Suppressor macrophage treated with lipopolysaccharide for 4 hours (primary cell): ENCODE results near the gene IL18R1.
"Not testable (repeated sequence)": the region's sequence is repeated elsewhere in the genome, so short reads cannot be mapped to it uniquely, and the experiment has no call there.

ENCODE experiments used
- DNase-seq: peaks from one replicate; pipeline ENCODE4 v3.0.0-alpha.2; 2020

The IL18R1 gene, protein sequence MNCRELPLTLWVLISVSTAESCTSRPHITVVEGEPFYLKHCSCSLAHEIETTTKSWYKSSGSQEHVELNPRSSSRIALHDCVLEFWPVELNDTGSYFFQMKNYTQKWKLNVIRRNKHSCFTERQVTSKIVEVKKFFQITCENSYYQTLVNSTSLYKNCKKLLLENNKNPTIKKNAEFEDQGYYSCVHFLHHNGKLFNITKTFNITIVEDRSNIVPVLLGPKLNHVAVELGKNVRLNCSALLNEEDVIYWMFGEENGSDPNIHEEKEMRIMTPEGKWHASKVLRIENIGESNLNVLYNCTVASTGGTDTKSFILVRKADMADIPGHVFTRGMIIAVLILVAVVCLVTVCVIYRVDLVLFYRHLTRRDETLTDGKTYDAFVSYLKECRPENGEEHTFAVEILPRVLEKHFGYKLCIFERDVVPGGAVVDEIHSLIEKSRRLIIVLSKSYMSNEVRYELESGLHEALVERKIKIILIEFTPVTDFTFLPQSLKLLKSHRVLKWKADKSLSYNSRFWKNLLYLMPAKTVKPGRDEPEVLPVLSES

DNA sequence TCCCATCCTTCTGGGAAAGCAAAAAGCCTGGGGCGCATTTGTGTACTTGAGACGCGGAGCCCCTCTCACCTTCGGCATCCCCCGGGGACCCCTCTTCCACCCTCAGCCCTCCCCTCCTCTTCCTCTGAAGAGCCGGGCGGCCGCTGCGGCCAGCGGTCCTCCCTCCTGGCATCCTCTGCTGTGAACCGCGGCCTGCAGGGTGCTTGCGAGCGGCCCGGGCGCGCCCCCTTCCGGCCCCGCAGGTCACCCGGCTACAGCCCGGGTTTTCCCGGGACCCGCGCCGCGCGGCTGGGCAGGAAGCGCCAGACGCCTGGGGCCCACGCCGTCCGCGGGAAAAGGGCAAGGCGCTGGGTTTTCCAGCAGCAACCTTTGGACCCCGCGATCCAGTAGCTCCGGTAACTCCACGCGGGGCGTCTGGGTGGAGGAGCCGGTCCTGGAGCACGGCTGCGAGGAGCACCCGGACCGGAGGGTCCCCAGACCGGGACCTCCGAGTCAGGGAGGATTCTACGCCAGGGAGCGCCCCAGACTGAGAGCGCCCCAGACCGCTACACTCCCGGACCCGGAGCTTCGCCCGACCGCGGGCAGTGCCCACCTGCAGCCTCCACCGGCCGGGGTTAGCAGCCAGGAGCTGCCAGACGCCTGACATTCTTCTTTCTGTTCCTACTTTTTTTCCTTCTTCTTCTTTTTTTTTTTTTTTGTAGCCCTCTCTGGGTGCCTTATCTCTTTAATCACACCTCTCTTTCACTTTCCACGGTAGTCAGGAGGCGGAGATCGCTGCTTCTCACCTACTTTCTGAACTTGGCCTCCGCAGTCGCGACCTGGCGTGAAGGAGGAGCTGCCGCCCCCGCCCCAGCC, at the start of gene IL18R1:
TSS of gene IL18R1 (plus strand) at position 271 of the 855 bp plus-strand sequence. CDS start 6,865 bp downstream, outside the sequence.
- peak; percentile 83 for DNase-seq

- no peak for DNase-seq
Measured at GRCh38 chr2:102306125-102306524, 49.5 kb upstream of the IL18R1 start.

DNA sequence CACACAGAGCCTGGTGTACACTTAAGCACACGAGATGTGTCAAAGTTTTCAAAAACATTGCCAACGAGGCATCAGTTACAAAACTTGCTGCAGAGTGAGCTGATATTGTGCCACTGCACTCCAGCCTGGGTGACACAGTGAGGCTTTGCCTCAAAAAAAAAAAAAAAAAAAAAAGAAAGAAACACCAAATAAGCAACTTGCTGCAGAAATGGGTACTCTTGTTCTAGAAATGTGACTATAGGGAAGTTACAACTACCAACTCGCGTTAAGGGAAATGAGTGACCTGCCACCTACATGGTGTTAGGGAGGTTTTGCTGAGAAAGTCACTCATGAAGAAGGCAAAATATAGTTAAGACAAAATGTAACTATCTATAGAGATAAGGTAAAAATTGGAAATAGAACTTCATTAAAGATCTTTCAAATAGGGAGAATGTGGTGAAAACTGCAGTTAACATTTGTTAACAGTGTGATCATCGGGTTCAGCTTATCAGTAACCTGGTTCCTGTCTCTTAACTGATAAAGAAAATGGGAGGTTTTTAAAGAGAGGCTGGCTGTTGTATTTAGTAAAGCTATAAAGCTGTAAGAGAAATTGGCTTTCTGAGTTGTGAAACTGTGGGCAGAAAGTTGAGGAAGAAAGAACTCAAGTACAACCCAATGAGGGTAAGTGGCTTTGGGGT, 44.5 kb upstream of the IL18R1 start, which contains the start of gene IL1RL1:
TSS of gene IL1RL1 (plus strand) at position 600 of the 677 bp plus-strand sequence. CDS start 26,702 bp downstream, outside the sequence.
- peak; percentile 51 for DNase-seq

DNA sequence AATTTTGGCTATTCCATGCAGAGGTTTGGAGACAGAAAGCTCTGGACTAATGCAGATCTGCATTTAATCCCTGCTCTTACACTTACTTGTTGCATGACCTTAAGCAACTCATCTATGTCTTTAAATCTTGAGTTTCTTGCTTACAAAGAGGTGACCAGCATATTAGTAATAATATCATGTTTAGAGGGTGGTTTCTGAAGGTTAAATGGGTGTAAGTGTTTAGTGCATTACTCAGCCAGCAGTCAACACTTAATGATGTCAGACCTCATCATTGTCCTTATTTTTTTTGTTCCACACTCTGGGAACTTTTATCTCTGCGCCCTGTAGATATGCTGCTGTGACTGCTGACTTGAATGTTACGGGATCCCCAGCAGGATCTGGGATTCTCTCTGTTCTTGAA, 42.6 kb upstream of the IL18R1 start:
- DNase-seq = peak; percentile 68

DNA sequence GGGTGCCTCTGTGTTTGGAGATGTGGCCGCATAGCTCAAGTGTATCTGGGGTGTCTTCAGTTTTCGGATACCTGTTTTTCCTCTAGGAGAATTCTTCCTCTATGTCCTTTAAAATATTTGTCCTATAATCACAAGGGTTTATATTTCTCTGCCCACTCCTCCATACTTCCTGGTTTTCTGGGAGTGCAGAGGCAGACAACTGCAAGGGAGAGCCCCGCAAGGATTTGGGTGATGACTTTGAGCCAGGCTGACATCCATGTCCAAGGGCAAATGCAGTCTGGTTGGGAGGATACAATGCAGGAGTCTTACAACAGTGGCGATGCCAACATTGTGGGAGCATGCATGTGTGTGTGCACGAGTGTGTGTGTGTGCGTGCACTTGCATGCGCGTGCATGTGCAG, 42.1 kb upstream of the IL18R1 start:
- peak; percentile 39 for DNase-seq

DNA sequence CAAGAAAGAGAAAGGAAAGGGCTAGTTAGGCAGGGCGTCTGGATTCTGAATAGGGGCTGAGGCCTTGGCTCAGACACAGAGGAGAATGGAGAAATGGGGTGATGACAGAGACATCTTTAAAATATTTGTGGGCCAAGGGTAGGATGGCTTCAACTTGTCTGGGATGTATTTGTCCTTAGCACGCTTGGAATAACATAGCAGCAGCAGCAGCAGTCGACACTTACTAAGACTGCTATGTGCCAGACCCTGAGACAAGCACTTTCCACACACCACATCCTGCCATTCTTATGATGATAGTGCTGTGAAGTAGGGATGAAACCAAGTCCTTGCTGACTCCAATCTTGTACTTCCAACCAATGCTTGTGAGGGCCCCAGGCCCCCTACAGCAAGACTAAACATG, 41.6 kb upstream of the IL18R1 start:
- DNase-seq = no peak

GRCh38 chr2:102315921-102316320, 39.7 kb upstream of the IL18R1 start:
- DNase-seq = no peak

DNA sequence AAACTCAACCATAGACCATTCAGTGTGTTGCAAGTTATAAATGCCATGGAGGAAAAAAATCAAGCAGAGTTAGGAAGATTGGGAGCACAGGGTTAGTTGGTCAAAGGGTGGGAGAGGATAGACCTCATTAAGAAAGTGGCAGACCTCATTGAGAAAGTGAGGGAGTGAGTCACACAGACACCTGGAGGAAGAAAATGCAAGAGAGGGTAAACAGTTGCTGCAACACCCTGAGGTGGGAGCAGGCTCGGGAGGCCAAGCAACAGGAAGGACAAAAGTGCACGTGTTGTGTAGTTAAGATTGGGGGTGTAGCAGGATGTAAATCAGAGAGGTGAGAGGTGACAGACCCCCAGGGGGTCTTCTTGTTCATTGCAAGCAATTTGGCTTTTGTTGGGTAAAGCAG, 37.9 kb upstream of the IL18R1 start:
- DNase-seq = no peak

GRCh38 chr2:102318437-102318836, 37.2 kb upstream of the IL18R1 start:
- no peak for DNase-seq

GRCh38 chr2:102321941-102322719, 33.5 kb upstream of the IL18R1 start:
- no peak for DNase-seq

DNA sequence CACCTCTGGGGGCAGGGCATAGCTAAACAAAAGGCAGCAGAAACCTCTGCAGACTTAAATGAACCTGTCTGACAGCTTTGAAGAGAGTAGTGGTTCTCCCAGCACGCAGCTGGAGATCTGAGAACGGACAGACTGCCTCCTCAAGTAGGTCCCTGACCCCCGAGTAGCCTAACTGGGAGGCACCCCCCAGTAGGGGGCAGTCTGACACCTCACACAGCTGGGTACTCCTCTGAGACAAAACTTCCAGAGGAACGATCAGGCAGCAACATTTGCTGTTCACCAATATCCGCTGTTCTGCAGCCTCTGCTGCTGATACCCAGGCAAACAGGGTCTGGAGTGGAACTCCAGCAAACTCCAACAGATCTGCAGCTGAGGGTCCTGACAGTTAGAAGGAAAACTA, 30.7 kb upstream of the IL18R1 start:
- DNase-seq = not testable (repeated sequence)

- DNase-seq = no peak
Measured at GRCh38 chr2:102331311-102331980, 24.1 kb upstream of the IL18R1 start.

- no peak for DNase-seq
Measured at GRCh38 chr2:102334486-102334885, 21.1 kb upstream of the IL18R1 start.

GRCh38 chr2:102335871-102336366, 19.7 kb upstream of the IL18R1 start:
- no peak for DNase-seq

- no peak for DNase-seq
Measured at GRCh38 chr2:102336502-102336945, 19.1 kb upstream of the IL18R1 start.

- DNase-seq = no peak
Measured at GRCh38 chr2:102337012-102337411, 18.6 kb upstream of the IL18R1 start.

- DNase-seq = no peak
Measured at GRCh38 chr2:102337481-102338386, 17.9 kb upstream of the IL18R1 start.

DNA sequence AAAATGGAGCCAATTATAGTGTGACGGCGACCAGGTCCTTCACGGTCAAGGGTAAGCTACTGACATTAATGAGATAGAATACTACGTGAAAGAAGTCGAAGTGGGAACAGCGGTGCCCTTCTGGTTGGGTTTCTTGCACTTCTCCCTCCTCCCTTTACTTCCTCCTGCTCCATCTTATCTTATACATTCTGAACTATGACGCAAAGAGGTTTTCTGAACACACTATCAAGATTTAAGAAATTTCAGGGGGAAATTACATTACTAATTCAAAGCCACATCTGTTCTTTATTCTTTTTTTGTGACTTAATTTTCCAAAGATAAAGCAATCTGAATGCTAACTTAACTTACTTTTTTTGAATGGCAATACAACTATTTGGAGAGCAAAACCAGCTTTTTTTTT, 14.8 kb upstream of the IL18R1 start:
- DNase-seq = no peak

GRCh38 chr2:102342888-102343287, 12.7 kb upstream of the IL18R1 start:
- no peak for DNase-seq

DNA sequence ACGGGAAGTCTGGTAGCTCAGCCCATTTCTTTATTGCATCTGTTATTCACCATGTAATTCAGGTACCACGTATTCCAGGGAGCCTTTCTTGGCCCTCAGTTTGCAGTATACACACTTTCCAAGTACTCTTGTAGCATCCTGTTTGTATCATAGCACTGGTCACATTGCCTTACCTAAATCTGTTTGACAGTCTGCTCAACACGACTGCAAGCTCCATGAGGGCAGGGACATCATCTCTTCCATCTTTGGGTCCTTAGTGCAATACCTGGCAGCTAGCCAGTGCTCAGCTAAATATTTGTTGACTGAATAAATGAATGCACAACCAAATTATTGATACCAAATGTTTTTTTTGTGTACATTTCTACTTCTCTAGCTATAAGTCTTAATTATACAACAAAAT, 11.2 kb upstream of the IL18R1 start:
- no peak for DNase-seq
